HepG2 (cell line): ENCODE results near the gene FAM20A. TPM values are rescaled to one million over a fixed set of nuclear protein-coding genes. Genes with fewer than 3 reads are reported as not detected.

ENCODE experiments used
- ATAC-seq: fragments of 200-7000 bp; cut with Tn5 transposase; 3 replicates; pipeline ENCODE4 v1.9.1; 2020; ENCODE audit warnings: mild to moderate bottlenecking, moderate library complexity
- BruUV-seq: library from RNA; stranded (reverse); fragments of 400-500 nt; replicated peaks from 2 replicates; lab custom pipeline; 2021; lab: Mats Ljungman, UMichigan
- CTCF ChIA-PET: fragments of 300-600 bp; formaldehyde crosslinking; extraction: SDS; loops from one replicate; lab custom pipeline; 2021; ENCODE audit warnings: low total read pairs, inconsistent platforms, low intra/inter-chr PET ratio; lab: Yijun Ruan, JAX
- POLR2A ChIA-PET: fragments of 350-600 bp; sonication (Branson Sonifier 250); formaldehyde crosslinking; loops from one replicate; lab custom pipeline; 2020; ENCODE audit warnings: antibody characterized with exemption, inconsistent platforms; lab: Yijun Ruan, JAX
- DNase-seq: peaks from one replicate; pipeline ENCODE4 v3.0.0-alpha.2; 2015; ENCODE audit warnings: low spot score
- FAIRE-seq: peaks from 3 replicates; lab custom pipeline; 2011; peaks lifted over from hg19 to GRCh38; lab: Jason Lieb, UNC
- H2AFZ ChIP-seq: one replicate; pipeline ENCODE4 v1.6.1; 2011; ENCODE audit warnings: low read length, inconsistent platforms
- H3K27ac ChIP-seq: fragments of 300-600 bp; 3 replicates; pipeline ENCODE4 v1.8.0; 2011; ENCODE audit warnings: mixed run types, mild to moderate bottlenecking, mixed read lengths, low read length, inconsistent platforms; ENCODE audit not compliant: insufficient read depth; ENCODE audit errors: extremely low read length
- H3K27me3 ChIP-seq, 2 experiments: fragments of 200-600 bp in 1 of 2; 2 replicates in 1 of 2; 3 replicates in 1 of 2; pipeline versions ENCODE4 v1.6.0 to v1.8.0; 2011; ENCODE audit warnings: low read length in 2 of 2, mild to moderate bottlenecking in 2 of 2, moderate library complexity in 2 of 2, inconsistent platforms in 1 of 2; ENCODE audit not compliant: insufficient read depth in 2 of 2, control insufficient read depth in 1 of 2
- H3K36me3 ChIP-seq, 2 experiments: fragments of 200-600 bp in 1 of 2; replicated peaks in 1 of 2; 2 replicates in 1 of 2; 3 replicates in 1 of 2; pipeline versions ENCODE4 v1.5.1 to v1.8.0; 2011; ENCODE audit warnings: low read length in 2 of 2, inconsistent platforms in 1 of 2; ENCODE audit not compliant: insufficient read depth in 2 of 2, control insufficient read depth in 1 of 2
- H3K4me1 ChIP-seq: 2 replicates; pipeline ENCODE4 v1.5.1; 2012; ENCODE audit warnings: low read length, inconsistent platforms; ENCODE audit not compliant: insufficient read depth
- H3K4me2 ChIP-seq: 2 replicates; pipeline ENCODE4 v1.6.0; 2011; ENCODE audit warnings: low read depth, low read length, inconsistent platforms
- H3K4me3 ChIP-seq, 3 experiments: fragments of 200-600 bp in 1 of 3; sonication (generic), shearing (Covaris generic) in 1 of 3; replicated peaks in 1 of 3; 2 replicates each; pipeline ENCODE4 v1.5.1; 2011 to 2016; ENCODE audit warnings: low read length in 3 of 3, inconsistent platforms in 2 of 3, low read depth in 2 of 3, mild to moderate bottlenecking in 2 of 3, control low read depth in 1 of 3, mixed read lengths in 1 of 3; ENCODE audit not compliant: insufficient read depth in 1 of 3
- H3K79me2 ChIP-seq: one replicate; pipeline ENCODE4 v1.6.1; 2011; ENCODE audit warnings: low read length, inconsistent platforms; ENCODE audit not compliant: insufficient read depth
- H3K9ac ChIP-seq: 2 replicates; pipeline ENCODE4 v1.6.0; 2011; ENCODE audit warnings: mild to moderate bottlenecking, low read depth, low read length, inconsistent platforms; ENCODE audit not compliant: insufficient read depth
- H3K9me3 ChIP-seq: 2 replicates; pipeline ENCODE4 v1.5.1; 2012; ENCODE audit warnings: mild to moderate bottlenecking, low read length
- H4K20me1 ChIP-seq: 2 replicates; pipeline ENCODE4 v1.6.0; 2011; ENCODE audit warnings: inconsistent platforms, mild to moderate bottlenecking, low read length, moderate library complexity; ENCODE audit not compliant: insufficient read depth
- HNRNPL ChIP-seq: fragments of 200-400 bp; formaldehyde crosslinking; IDR thresholded peaks from 2 replicates; pipeline ENCODE4 v1.6.1; 2017; ENCODE audit warnings: mild to moderate bottlenecking, low read depth, low read length
- MYNN ChIP-seq: sonication (generic); formaldehyde crosslinking; IDR thresholded peaks from 2 replicates; pipeline ENCODE4 v1.4.0; 2020; ENCODE audit warnings: mild to moderate bottlenecking, low read depth, missing genetic modification reagents
- NFIC ChIP-seq: IDR thresholded peaks from 2 replicates; pipeline ENCODE4 v1.6.1; 2012; ENCODE audit warnings: mild to moderate bottlenecking, low read length, inconsistent platforms
- NFKBIZ ChIP-seq: IDR thresholded peaks from 2 replicates; pipeline ENCODE4 v1.6.1; 2018; ENCODE audit warnings: missing genetic modification reagents, missing compliant biosample characterization
- NR2F6 ChIP-seq, 2 experiments: IDR thresholded peaks; 2 replicates each; pipeline ENCODE4 v1.6.1; 2016; ENCODE audit warnings: antibody characterized with exemption in 1 of 2, mild to moderate bottlenecking in 1 of 2
- PRPF4 ChIP-seq: fragments of 200-400 bp; formaldehyde crosslinking; IDR thresholded peaks from 2 replicates; pipeline ENCODE4 v1.6.1; 2016; ENCODE audit warnings: low read length, low read depth; ENCODE audit not compliant: poor library complexity, severe bottlenecking
- RNF2 ChIP-seq: fragments of 450-650 bp; conservative IDR thresholded peaks from 2 replicates; pipeline ENCODE4 v1.6.1; 2016; ENCODE audit warnings: low read depth
- TRIM22 ChIP-seq: fragments of 450-650 bp; IDR thresholded peaks from 2 replicates; pipeline ENCODE4 v1.6.1; 2017
- ZNF207 ChIP-seq: fragments of 450-650 bp; IDR thresholded peaks from 2 replicates; pipeline ENCODE4 v1.6.1; 2016; ENCODE audit warnings: antibody characterized with exemption, borderline replicate concordance
- ZNF672 ChIP-seq: sonication (generic); formaldehyde crosslinking; IDR thresholded peaks from 2 replicates; pipeline ENCODE4 v1.8.1; 2022; ENCODE audit warnings: missing genetic modification reagents
- ZNF703 ChIP-seq: sonication (generic); formaldehyde crosslinking; IDR thresholded peaks from 2 replicates; pipeline ENCODE4 v1.5.1; 2020; ENCODE audit warnings: missing genetic modification reagents, mild to moderate bottlenecking, moderate library complexity, borderline replicate concordance
- WGBS: methylation state at CpG from one replicate; pipeline ENCODE4 v1.1.6; 2017; ENCODE audit warnings: low lambda C conversion rate; 5-methylcytosine and 5-hydroxymethylcytosine counted together
- in situ Hi-C: cut with HindIII; loops from 2 replicates; pipeline ENCODE4 v1.10.0; 2017; ENCODE audit warnings: low pct_unique_long_range_greater_than_20kb; ENCODE audit not compliant: extremely low pct_ligation_motif_present
- intact Hi-C: fragments of 100-400 bp; cut with micrococcal nuclease; formaldehyde crosslinking; loops from one replicate; pipeline ENCODE4 v1.10.0; 2022; ENCODE audit not compliant: unreplicated experiment
- polyA plus RNA-seq, 8 experiments: library from polyadenylated mRNA; depleted of rRNA in 3 of 8; stranded (reverse) in 7 of 8; unstranded in 1 of 8; fragments of >200 nt; fragmentation: Illumina TruSeq in 4 of 8; extraction: Trizol in 4 of 8; gene quantifications; 2 replicates each; pipeline versions ENCODE4 v1.2.1 to v1.2.3, GENCODE V29; 2011 to 2016; ENCODE audit warnings: low read depth in 4 of 8, missing spikeins in 1 of 8, mixed read lengths in 1 of 8; ENCODE audit not compliant: insufficient read depth in 1 of 8
- total RNA-seq, 5 experiments: library from RNA; depleted of rRNA; stranded (reverse); fragments of >200 nt; fragmentation: Illumina TruSeq; extraction: Trizol; gene quantifications; 2 replicates each; pipeline ENCODE4 v1.2.3, GENCODE V29; 2016; ENCODE audit warnings: low read depth in 1 of 5

Gene FAM20A
- total and polyA plus RNA-seq, 2 of the 13 experiments (the other 11 are each of a cell fraction or from before 2014, with no cell fraction given) = 9.3 to 20.7 TPM

- no peaks in the 10 kb centered on the region for H3K27me3 ChIP-seq
- in situ Hi-C loops (loop anchor here (5.0 kb wide), 1 partner anchor 228 kb away; no protein-coding TSS in a partner anchor), intact Hi-C loops (loop anchor here (1.0 to 5.0 kb wide), 4 partner anchors 66 to 713 kb away; partner anchors contain the start of gene FAM20A)
- no peak for ATAC-seq
- no peak overlapping the region for H3K9ac ChIP-seq
- no peak overlapping the region for H3K4me2 ChIP-seq
- no peak for FAIRE-seq
- no peaks in the 10 kb centered on the region for H3K9me3 ChIP-seq
- H2AFZ ChIP-seq = no peak overlapping the region
- CTCF ChIA-PET = interaction anchor here (1.0 to 1.4 kb wide), 2 partner anchors 65 to 225 kb away, joined by 4 to 6 read pairs; no protein-coding TSS in a partner anchor
- no peak overlapping the region for H3K27ac ChIP-seq
- DNase-seq = no peak
- H3K36me3 ChIP-seq = peaks cover 22 to 53% of the 10 kb centered on the region in 2 experiments
- peaks cover 18% of the 10 kb centered on the region for H3K4me1 ChIP-seq
- POLR2A ChIA-PET = interaction anchor here (1.4 kb wide), 1 partner anchor 66 kb away, joined by 3 read pairs; no protein-coding TSS in a partner anchor
- TF ChIP-seq NFKBIZ = no peak
- no peak for TF ChIP-seq NR2F6 (IDR thresholded peaks at IDR 0.05)
- no peak for TF ChIP-seq NR2F6 (CRISPR knock-in tag; IDR thresholded peaks at IDR 0.05)
- no peak for TF ChIP-seq NFIC
- no peak for TF ChIP-seq ZNF672 (CRISPR knock-in tag)
- no peak for TF ChIP-seq ZNF703
- TF ChIP-seq RNF2 = no peak
- no peak for TF ChIP-seq ZNF207
- no peak for TF ChIP-seq HNRNPL
- TF ChIP-seq MYNN (CRISPR knock-in tag) = no peak
- TF ChIP-seq PRPF4 = no peak
- no peak for TF ChIP-seq TRIM22
- TF ChIP-seq, all 625 proteins: peak for 0
- Histone ChIP-seq H3K4me3 (no peak overlapping the region), H3K79me2 (no peaks in the 10 kb centered on the region), H4K20me1 (no peaks in the 10 kb centered on the region)
- 97% methylated on average over 6 of the region's 6 CpGs for WGBS
- BruUV-seq = no TSS peak
These were observed 66.5 kb downstream of the FAM20A start for GRCh38 chr17:68534695-68535088.
